HCT116 (cell line): ENCODE measurements around the gene CSF2RB. TPM values are rescaled to one million over a fixed set of nuclear protein-coding genes. Genes with fewer than 3 reads are reported as not detected.

ENCODE experiments used
- ATAC-seq: fragments of 200-7000 bp; cut with Tn5 transposase; 2 replicates; pipeline ENCODE4 v1.9.1; 2020; ENCODE audit warnings: mild to moderate bottlenecking, moderate library complexity
- BruUV-seq: library from RNA; stranded (reverse); fragments of 400-500 nt; replicated peaks from 2 replicates; lab custom pipeline; 2021; lab: Mats Ljungman, UMichigan
- CTCF ChIA-PET: fragments of 300-600 bp; sonication (Branson Sonifier 250); formaldehyde crosslinking; loops from one replicate; lab custom pipeline; 2021; ENCODE audit warnings: antibody characterized with exemption; lab: Charles Lee
- POLR2A ChIA-PET: fragments of 300-600, 350-600 bp; sonication (Branson Sonifier 250); formaldehyde crosslinking; loops from one replicate; lab custom pipeline; 2021; ENCODE audit warnings: antibody characterized with exemption; lab: Charles Lee
- RAD21 ChIA-PET, 2 experiments: fragments of 300-600 bp; sonication (Branson Sonifier 250); formaldehyde crosslinking; loops; one replicate each; lab custom pipeline; 2023; ENCODE audit warnings: low total read pairs in 2 of 2; ENCODE audit not compliant: uncharacterized antibody in 2 of 2, unreplicated experiment in 2 of 2, low non-redundant PET in 1 of 2; lab: Charles Lee
- DNase-seq: peaks from one replicate; pipeline ENCODE4 v3.0.0-alpha.2; 2010; ENCODE audit warnings: low read depth, low spot score
- H2AFZ ChIP-seq: fragments of 200-600 bp; shearing (Covaris generic), sonication (generic); 2 replicates; pipeline ENCODE4 v1.6.1; 2017; ENCODE audit warnings: low read depth, mixed run types, mixed read lengths, antibody characterized with exemption, low read length; ENCODE audit not compliant: poor library complexity, severe bottlenecking
- H3K27ac ChIP-seq: 2 replicates; pipeline ENCODE4 v1.5.1; 2012; ENCODE audit warnings: low read depth, low read length
- H3K27me3 ChIP-seq: fragments of 200-600 bp; sonication (generic); 2 replicates; pipeline ENCODE4 v1.6.1; 2016; ENCODE audit warnings: mixed run types, low read length, mixed read lengths; ENCODE audit not compliant: insufficient read depth
- H3K36me3 ChIP-seq, 2 experiments: fragments of 200-500 bp in 1 of 2; fragments of 200-600 bp in 1 of 2; sonication (Bioruptor generic) in 1 of 2; sonication (generic) in 1 of 2; 2 replicates each; pipeline versions ENCODE4 v1.5.1 to v1.6.1; 2014 to 2016; ENCODE audit warnings: low read length in 2 of 2, inconsistent platforms in 1 of 2, mixed read lengths in 1 of 2, mixed run types in 1 of 2; ENCODE audit not compliant: insufficient read depth in 2 of 2, control insufficient read depth in 1 of 2
- H3K4me1 ChIP-seq, 2 experiments: fragments of 200-600 bp in 1 of 2; sonication (generic) in 1 of 2; 2 replicates each; pipeline versions ENCODE4 v1.5.1 to v1.6.1; 2012 to 2017; ENCODE audit warnings: low read length in 2 of 2, inconsistent platforms in 1 of 2, mild to moderate bottlenecking in 1 of 2, mixed read lengths in 1 of 2, mixed run types in 1 of 2, moderate library complexity in 1 of 2; ENCODE audit not compliant: insufficient read depth in 2 of 2, control insufficient read depth in 1 of 2
- H3K4me2 ChIP-seq: fragments of 200-600 bp; sonication (generic); 2 replicates; pipeline ENCODE4 v1.6.1; 2017; ENCODE audit warnings: mixed run types, low read length, mixed read lengths
- H3K4me3 ChIP-seq, 2 experiments: fragments of 200-600 bp in 1 of 2; sonication (generic) in 1 of 2; replicated peaks in 1 of 2; 2 replicates each; pipeline ENCODE4 v1.5.1; 2011 to 2016; ENCODE audit warnings: low read length in 2 of 2, control low read depth in 1 of 2, low read depth in 1 of 2, mild to moderate bottlenecking in 1 of 2, mixed read lengths in 1 of 2, mixed run types in 1 of 2
- H3K79me2 ChIP-seq: fragments of 200-600 bp; sonication (generic); 2 replicates; pipeline ENCODE4 v1.6.1; 2017; ENCODE audit warnings: mild to moderate bottlenecking, mixed run types, low read length, moderate library complexity, mixed read lengths; ENCODE audit not compliant: insufficient read depth
- H3K9ac ChIP-seq: fragments of 200-600 bp; sonication (generic); 2 replicates; pipeline ENCODE4 v1.6.1; 2016; ENCODE audit warnings: low read length, mixed read lengths
- H3K9me2 ChIP-seq: fragments of 200-600 bp; sonication (generic), shearing (Covaris generic); 2 replicates; pipeline ENCODE4 v1.6.1; 2017; ENCODE audit warnings: mixed run types, mild to moderate bottlenecking, moderate library complexity; ENCODE audit not compliant: insufficient read depth
- H3K9me3 ChIP-seq, 2 experiments: fragments of 200-500 bp in 1 of 2; fragments of 200-600 bp in 1 of 2; sonication (Bioruptor generic) in 1 of 2; sonication (generic) in 1 of 2; 2 replicates each; pipeline ENCODE4 v1.6.1; 2014 to 2017; ENCODE audit warnings: low read length in 2 of 2, mixed read lengths in 2 of 2, inconsistent platforms in 1 of 2, low read depth in 1 of 2, mild to moderate bottlenecking in 1 of 2, mixed run types in 1 of 2, moderate library complexity in 1 of 2; ENCODE audit not compliant: control insufficient read depth in 1 of 2, insufficient read depth in 1 of 2
- H4K20me1 ChIP-seq: fragments of 200-600 bp; sonication (generic), shearing (Covaris generic); 2 replicates; pipeline ENCODE4 v1.6.1; 2017; ENCODE audit warnings: mixed run types, mild to moderate bottlenecking, moderate library complexity; ENCODE audit not compliant: insufficient read depth
- ATF3 ChIP-seq: IDR thresholded peaks from 2 replicates; pipeline ENCODE4 v1.6.1; 2012
- CBX3 ChIP-seq: IDR thresholded peaks from 2 replicates; pipeline ENCODE4 v1.6.1; 2012; ENCODE audit warnings: low read depth
- CEBPB ChIP-seq: IDR thresholded peaks from 2 replicates; pipeline ENCODE4 v1.6.1; 2012; ENCODE audit warnings: low read depth
- EGR1 ChIP-seq: IDR thresholded peaks from 2 replicates; pipeline ENCODE4 v1.6.1; 2012; ENCODE audit warnings: low read depth
- EZH2 ChIP-seq: fragments of 200-600 bp; sonication (generic); IDR thresholded peaks from 2 replicates; pipeline ENCODE4 v1.6.1; 2017; ENCODE audit warnings: antibody characterized with exemption, mixed run types
- EZH2phosphoT487 ChIP-seq: fragments of 200-600 bp; IDR thresholded peaks from 2 replicates; pipeline ENCODE4 v1.6.1; 2018; ENCODE audit warnings: antibody characterized with exemption, borderline replicate concordance
- FOSL1 ChIP-seq: IDR thresholded peaks from 2 replicates; pipeline ENCODE4 v1.6.1; 2012; ENCODE audit warnings: low read depth
- POLR2A ChIP-seq: IDR thresholded peaks from 2 replicates; pipeline ENCODE4 v1.7.0; 2011; ENCODE audit warnings: borderline replicate concordance; ENCODE audit not compliant: insufficient read depth, insufficient read length; ENCODE audit errors: extremely low read depth
- POLR2AphosphoS5 ChIP-seq: IDR thresholded peaks from 2 replicates; pipeline ENCODE4 v1.6.1; 2011; ENCODE audit warnings: mild to moderate bottlenecking, low read depth, low read length, moderate library complexity
- SIN3A ChIP-seq: IDR thresholded peaks from 2 replicates; pipeline ENCODE4 v1.6.1; 2012; ENCODE audit warnings: low read depth
- SP1 ChIP-seq: IDR thresholded peaks from 2 replicates; pipeline ENCODE4 v1.6.1; 2012; ENCODE audit warnings: low read depth
- SRF ChIP-seq: IDR thresholded peaks from 2 replicates; pipeline ENCODE4 v1.6.1; 2012; ENCODE audit warnings: low read depth
- ZNF274 ChIP-seq: fragments of 200-500 bp; sonication (Bioruptor generic); IDR thresholded peaks from 2 replicates; pipeline ENCODE4 v1.6.1; 2014; ENCODE audit warnings: mild to moderate bottlenecking, low read depth, low read length, inconsistent platforms
- intact Hi-C: fragments of 100-400 bp; cut with micrococcal nuclease; formaldehyde crosslinking; loops from 2 replicates; pipeline ENCODE4 v1.10.0; 2022
- total RNA-seq: library from RNA; stranded (reverse); gene quantifications from one replicate; pipeline ENCODE4 v1.2.1, GENCODE V29; 2021; ENCODE audit not compliant: unreplicated experiment
- TF ChIP-seq, protein P1 (sequence below): IDR thresholded peaks from 2 replicates; pipeline ENCODE4 v1.6.1; 2012
- TF ChIP-seq, protein P2 (sequence below): IDR thresholded peaks from 2 replicates; pipeline ENCODE4 v1.6.1; 2011; ENCODE audit warnings: mild to moderate bottlenecking, low read length, moderate library complexity; ENCODE audit not compliant: insufficient replicate concordance; ENCODE audit errors: extremely low read depth

Gene CSF2RB
- total RNA-seq, 1 experiment from 2014 or later, result 0.10 TPM

DNA sequence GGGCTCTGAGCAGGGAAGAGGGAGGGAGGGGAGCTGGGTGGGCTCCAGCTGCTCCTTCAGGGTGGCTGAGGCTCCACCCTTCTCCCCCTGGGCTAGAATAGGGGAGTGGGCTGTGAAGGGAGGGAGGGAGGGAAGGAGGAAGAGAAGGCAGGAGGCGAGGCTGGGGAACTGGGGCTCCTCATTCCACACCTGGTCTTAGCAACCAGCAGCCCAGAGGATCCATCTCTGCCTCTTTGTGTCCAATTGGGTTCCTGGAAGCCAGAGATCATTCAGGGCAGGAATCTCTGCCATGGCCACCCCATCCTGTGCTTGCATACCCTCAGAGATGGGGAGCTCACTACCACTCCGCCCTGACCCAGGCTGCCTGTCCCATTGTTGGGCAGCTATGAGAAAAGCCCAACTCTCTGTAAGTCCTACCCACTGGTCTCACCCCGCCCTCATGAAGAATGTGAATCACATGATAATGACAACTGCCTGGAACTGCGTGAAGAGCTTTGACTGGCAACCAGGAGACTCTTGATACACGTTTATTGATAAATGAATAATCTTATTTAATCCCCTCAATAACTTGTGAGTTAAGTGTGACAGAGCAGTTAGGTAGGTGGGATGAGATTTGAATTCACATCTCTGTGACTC is 44.8 kb upstream of the CSF2RB start:
- ChIA-PET RAD21 (no interaction called here), CTCF (interaction anchor here (6.9 kb wide), 1 partner anchor 13 kb away, joined by 40 read pairs; no protein-coding TSS in a partner anchor), POLR2A (no interaction called here)
- H3K79me2 ChIP-seq, result no peaks in the 10 kb centered on the region
- no peak overlapping the region for H3K4me3 ChIP-seq
- peaks cover 19 to 42% of the 10 kb centered on the region in 2 experiments; a peak in 3 of 4 replicates for H3K4me1 ChIP-seq
- no peaks in the 10 kb centered on the region for H4K20me1 ChIP-seq
- TF ChIP-seq SIN3A, result no peak
- TF ChIP-seq EZH2phosphoT487, result no peak
- TF ChIP-seq ATF3, result no peak
- TF ChIP-seq, protein P1, sequence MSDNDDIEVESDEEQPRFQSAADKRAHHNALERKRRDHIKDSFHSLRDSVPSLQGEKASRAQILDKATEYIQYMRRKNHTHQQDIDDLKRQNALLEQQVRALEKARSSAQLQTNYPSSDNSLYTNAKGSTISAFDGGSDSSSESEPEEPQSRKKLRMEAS, result no peak
- no peak overlapping the region for H3K9ac ChIP-seq
- no peaks in the 10 kb centered on the region for H3K36me3 ChIP-seq
- H3K4me2 ChIP-seq, result no peak overlapping the region
- H3K27ac ChIP-seq, result no peak overlapping the region
- H2AFZ ChIP-seq, result no peak overlapping the region
- BruUV-seq, result no TSS peak
- ATAC-seq (no peak), DNase-seq (no peak)
- H3K9me2 ChIP-seq, result no peaks in the 10 kb centered on the region
- intact Hi-C loops, result no loop called here
- peaks cover 10% of the 10 kb centered on the region; the same call in 1 of the 2 replicates for H3K27me3 ChIP-seq
- no peaks in the 10 kb centered on the region for H3K9me3 ChIP-seq

DNA sequence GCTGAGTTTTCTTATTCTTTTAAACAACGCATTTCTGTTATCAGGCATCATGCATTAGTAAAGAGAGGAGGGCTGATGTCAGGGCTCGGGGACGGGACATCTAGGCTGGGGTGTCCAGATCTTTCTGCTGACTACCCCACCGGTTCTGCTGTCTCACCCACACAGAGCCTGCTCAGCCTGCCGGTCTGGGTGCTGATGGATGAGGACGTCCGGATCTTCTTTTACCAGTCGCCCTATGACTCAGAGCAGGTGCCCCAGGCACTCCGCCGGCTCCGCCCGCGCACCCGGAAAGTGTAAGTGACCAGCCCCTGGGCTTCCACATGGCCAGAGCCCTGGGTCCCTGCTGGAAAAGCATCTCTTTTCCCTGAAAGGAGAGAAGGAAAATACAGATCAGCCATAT is 43.2 kb upstream of the CSF2RB start:
- ChIA-PET RAD21 (no interaction called here), POLR2A (interaction anchor here (0.6 kb wide), 1 partner anchor 48 kb away, joined by 4 read pairs; no protein-coding TSS in a partner anchor), CTCF (interaction anchor here (0.7 to 6.9 kb wide), 5 partner anchors 13 to 173 kb away, joined by 3 to 40 read pairs (median 8); no protein-coding TSS in a partner anchor)
- no TSS peak for BruUV-seq
- Histone ChIP-seq H3K4me1 (peaks cover 24 to 51% of the 10 kb centered on the region in 2 experiments; a peak in 3 of 4 replicates), H3K79me2 (no peaks in the 10 kb centered on the region), H3K4me2 (peak overlapping the region; percentile 64), H4K20me1 (no peaks in the 10 kb centered on the region), H3K9ac (0 out of 2 replicates have a peak overlapping the region, but pooled peaks have one; percentile 6), H3K9me3 (no peaks in the 10 kb centered on the region), H3K9me2 (no peaks in the 10 kb centered on the region), H3K4me3 (peak overlapping the region in 1 of 2 experiments; percentile 11; a peak in 1 of 4 replicates), H2AFZ (no peak overlapping the region), H3K27ac (no peak overlapping the region), H3K27me3 (peaks cover 10% of the 10 kb centered on the region; the same call in 1 of the 2 replicates), H3K36me3 (no peaks in the 10 kb centered on the region)
- ATAC-seq (peak; percentile 63), DNase-seq (peak; percentile 37)
- TF ChIP-seq POLR2A, result no peak
- no peak for TF ChIP-seq EZH2phosphoT487
- peak; percentile 46; the same call in 1 of the 2 replicates for TF ChIP-seq CBX3
- TF ChIP-seq EZH2, result no peak
- peak; percentile 77 for TF ChIP-seq FOSL1
- TF ChIP-seq ATF3, result no peak
- TF ChIP-seq, protein P2, sequence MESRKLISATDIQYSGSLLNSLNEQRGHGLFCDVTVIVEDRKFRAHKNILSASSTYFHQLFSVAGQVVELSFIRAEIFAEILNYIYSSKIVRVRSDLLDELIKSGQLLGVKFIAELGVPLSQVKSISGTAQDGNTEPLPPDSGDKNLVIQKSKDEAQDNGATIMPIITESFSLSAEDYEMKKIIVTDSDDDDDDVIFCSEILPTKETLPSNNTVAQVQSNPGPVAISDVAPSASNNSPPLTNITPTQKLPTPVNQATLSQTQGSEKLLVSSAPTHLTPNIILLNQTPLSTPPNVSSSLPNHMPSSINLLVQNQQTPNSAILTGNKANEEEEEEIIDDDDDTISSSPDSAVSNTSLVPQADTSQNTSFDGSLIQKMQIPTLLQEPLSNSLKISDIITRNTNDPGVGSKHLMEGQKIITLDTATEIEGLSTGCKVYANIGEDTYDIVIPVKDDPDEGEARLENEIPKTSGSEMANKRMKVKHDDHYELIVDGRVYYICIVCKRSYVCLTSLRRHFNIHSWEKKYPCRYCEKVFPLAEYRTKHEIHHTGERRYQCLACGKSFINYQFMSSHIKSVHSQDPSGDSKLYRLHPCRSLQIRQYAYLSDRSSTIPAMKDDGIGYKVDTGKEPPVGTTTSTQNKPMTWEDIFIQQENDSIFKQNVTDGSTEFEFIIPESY, result no peak
- TF ChIP-seq SP1, result peak; percentile 55
- TF ChIP-seq CEBPB, result no peak
- 0 out of 2 replicates have a peak, but pooled peaks have one; percentile 30 for TF ChIP-seq POLR2AphosphoS5
- TF ChIP-seq, protein P1, result peak; percentile 67
- no peak for TF ChIP-seq SRF
- TF ChIP-seq EGR1, result peak; percentile 88
- TF ChIP-seq ZNF274, result no peak
- intact Hi-C loops, result loop anchor here (5.0 kb wide), 1 partner anchor 107 kb away; no protein-coding TSS in a partner anchor
